22Rv1 (cell line): Measurements from ENCODE around the gene CDH3.

Experiments
- ZFX ChIP-seq: fragments of 450-650 bp; IDR thresholded peaks from 2 replicates; pipeline ENCODE4 v1.6.1; 2017; ENCODE audit warnings: antibody characterized with exemption, borderline replicate concordance
- TF ChIP-seq, protein P1 (sequence below): fragments of 450-650 bp; IDR thresholded peaks from 2 replicates; pipeline ENCODE4 v1.5.1; 2017; ENCODE audit warnings: mild to moderate bottlenecking

DNA sequence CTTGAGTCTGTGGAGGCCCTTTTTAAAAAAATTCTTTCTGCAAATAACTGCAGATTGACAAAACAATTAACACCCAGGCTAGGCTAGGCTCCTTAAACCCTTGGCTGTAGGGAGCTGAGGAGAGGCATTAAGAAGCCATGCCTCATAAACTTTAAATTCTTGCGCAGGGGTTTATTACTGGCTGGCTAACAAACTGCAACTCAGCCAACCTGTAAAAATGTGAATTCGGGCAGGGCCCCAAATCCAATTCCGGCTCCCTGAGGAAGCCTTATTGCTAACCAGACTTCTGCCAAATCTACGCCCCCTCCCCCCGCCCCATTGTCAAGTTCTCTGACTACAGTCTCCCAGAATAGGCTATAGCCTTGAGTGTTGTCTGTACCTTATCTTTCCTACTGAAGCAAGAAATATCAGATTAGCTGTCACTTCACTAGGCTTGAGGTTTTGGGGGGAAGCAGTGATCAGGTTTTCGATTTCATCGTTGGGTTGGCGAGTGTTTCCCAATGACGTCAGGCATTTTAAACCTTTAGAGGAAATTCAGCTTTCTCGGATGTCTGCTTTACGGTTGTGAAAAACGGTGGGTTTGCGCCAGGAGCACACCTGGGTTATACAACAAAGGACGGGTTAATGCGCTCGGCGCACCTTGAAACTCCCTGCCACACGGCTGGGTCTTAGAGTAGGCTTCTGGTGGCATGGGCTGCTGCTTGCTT, 2.0 kb downstream of the CDH3 start:
- TF ChIP-seq, protein P1, sequence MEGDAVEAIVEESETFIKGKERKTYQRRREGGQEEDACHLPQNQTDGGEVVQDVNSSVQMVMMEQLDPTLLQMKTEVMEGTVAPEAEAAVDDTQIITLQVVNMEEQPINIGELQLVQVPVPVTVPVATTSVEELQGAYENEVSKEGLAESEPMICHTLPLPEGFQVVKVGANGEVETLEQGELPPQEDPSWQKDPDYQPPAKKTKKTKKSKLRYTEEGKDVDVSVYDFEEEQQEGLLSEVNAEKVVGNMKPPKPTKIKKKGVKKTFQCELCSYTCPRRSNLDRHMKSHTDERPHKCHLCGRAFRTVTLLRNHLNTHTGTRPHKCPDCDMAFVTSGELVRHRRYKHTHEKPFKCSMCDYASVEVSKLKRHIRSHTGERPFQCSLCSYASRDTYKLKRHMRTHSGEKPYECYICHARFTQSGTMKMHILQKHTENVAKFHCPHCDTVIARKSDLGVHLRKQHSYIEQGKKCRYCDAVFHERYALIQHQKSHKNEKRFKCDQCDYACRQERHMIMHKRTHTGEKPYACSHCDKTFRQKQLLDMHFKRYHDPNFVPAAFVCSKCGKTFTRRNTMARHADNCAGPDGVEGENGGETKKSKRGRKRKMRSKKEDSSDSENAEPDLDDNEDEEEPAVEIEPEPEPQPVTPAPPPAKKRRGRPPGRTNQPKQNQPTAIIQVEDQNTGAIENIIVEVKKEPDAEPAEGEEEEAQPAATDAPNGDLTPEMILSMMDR, result no peak
- TF ChIP-seq ZFX, result no peak
